ENCODE measurements around the gene DPP6.

GRCh38 chr7:154912871-154913637, 860.9 kb downstream of the DPP6 start:
- no peak for TF ChIP-seq CTCF (IDR thresholded peaks at IDR 0.05)
- no peak for TF ChIP-seq POLR2A (IDR thresholded peaks at IDR 0.05)
